Measurements from ENCODE around the gene CLDN34. TPM values are rescaled to one million over a fixed set of nuclear protein-coding genes. Genes with fewer than 3 reads are reported as not detected.

CLDN34 gene
- polyA plus RNA-seq, 1 of the 3 experiments (the other 2 are of a cell fraction): not detected

DNA sequence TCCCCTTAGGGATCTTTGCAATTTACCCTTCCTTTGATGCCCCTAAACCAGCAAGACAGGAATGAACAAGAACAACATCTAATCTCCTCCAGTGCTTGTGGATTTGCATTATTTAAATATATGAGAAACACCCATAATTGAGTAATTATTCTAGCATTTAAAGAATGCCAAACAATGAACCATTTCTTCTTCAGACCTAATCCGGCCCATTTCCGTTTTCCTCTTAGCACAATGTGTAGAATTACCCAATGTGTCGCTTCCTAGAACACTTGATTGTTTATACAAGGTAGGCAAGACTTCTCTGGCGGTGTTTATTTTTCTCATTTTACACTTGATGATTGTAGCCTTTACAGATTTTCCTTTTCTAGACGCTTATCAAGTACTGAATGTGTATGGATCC lies 43.5 kb downstream of the CLDN34 start:
- DNase-seq: no peak
- ChIA-PET CTCF (interaction anchor here (0.8 kb wide), 1 partner anchor 13 kb away, joined by 3 read pairs; no protein-coding TSS in a partner anchor), POLR2A (no interaction called here)
- H3F3A ChIP-seq (replicated peaks; ENCODE audit: insufficient read depth): no peaks in the 10 kb centered on the region
- no peak overlapping the region for H3K27ac ChIP-seq (ENCODE audit: low read depth in 2 of 2, low read length in 1 of 2)
- WGBS (ENCODE audit: low lambda C conversion rate): 33% methylated on average over 5 of the region's 5 CpGs
- no peak overlapping the region for H3K4me3 ChIP-seq (ENCODE audit: low read depth in 2 of 2, low read length in 1 of 2)
- TF ChIP-seq TEAD4 (IDR thresholded peaks at IDR 0.05; ENCODE audit: borderline replicate concordance, insufficient read depth) (no peak), TCF12 (IDR thresholded peaks at IDR 0.05) (no peak), PBX3 (IDR thresholded peaks at IDR 0.05) (no peak), RXRA (IDR thresholded peaks at IDR 0.05; ENCODE audit: borderline replicate concordance, low read depth) (no peak), ZBTB33 (IDR thresholded peaks at IDR 0.05; ENCODE audit: borderline replicate concordance, low read depth) (no peak), EZH2phosphoT487 (IDR thresholded peaks at IDR 0.05; ENCODE audit: borderline replicate concordance, low read depth) (no peak), FOSL2 (IDR thresholded peaks at IDR 0.05; ENCODE audit: borderline replicate concordance, low read depth) (no peak), USF2 (IDR thresholded peaks at IDR 0.05; ENCODE audit: borderline replicate concordance, low read depth, low read length) (no peak), NFIC (IDR thresholded peaks at IDR 0.05; ENCODE audit: borderline replicate concordance) (no peak), MXI1 (IDR thresholded peaks at IDR 0.05; ENCODE audit: low read depth, low read length) (no peak), SIN3A (IDR thresholded peaks at IDR 0.05; ENCODE audit: borderline replicate concordance, low read depth, low read length) (no peak), RFX5 (IDR thresholded peaks at IDR 0.05; ENCODE audit: low read length) (no peak), FOXJ3 (CRISPR knock-in tag; IDR thresholded peaks at IDR 0.05) (no peak)
- TF ChIP-seq, protein P1, sequence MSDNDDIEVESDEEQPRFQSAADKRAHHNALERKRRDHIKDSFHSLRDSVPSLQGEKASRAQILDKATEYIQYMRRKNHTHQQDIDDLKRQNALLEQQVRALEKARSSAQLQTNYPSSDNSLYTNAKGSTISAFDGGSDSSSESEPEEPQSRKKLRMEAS (IDR thresholded peaks at IDR 0.05; ENCODE audit: low read depth): no peak
- TF ChIP-seq, protein P2, sequence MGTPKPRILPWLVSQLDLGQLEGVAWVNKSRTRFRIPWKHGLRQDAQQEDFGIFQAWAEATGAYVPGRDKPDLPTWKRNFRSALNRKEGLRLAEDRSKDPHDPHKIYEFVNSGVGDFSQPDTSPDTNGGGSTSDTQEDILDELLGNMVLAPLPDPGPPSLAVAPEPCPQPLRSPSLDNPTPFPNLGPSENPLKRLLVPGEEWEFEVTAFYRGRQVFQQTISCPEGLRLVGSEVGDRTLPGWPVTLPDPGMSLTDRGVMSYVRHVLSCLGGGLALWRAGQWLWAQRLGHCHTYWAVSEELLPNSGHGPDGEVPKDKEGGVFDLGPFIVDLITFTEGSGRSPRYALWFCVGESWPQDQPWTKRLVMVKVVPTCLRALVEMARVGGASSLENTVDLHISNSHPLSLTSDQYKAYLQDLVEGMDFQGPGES (IDR thresholded peaks at IDR 0.05; ENCODE audit: low read depth, low read length): no peak
- TF ChIP-seq, protein P3, sequence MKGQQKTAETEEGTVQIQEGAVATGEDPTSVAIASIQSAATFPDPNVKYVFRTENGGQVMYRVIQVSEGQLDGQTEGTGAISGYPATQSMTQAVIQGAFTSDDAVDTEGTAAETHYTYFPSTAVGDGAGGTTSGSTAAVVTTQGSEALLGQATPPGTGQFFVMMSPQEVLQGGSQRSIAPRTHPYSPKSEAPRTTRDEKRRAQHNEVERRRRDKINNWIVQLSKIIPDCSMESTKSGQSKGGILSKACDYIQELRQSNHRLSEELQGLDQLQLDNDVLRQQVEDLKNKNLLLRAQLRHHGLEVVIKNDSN (IDR thresholded peaks at IDR 0.05; ENCODE audit: borderline replicate concordance, low read depth): no peak
- H3K9me2 ChIP-seq: no peaks in the 10 kb centered on the region
- no peaks in the 10 kb centered on the region for H3K9me3 ChIP-seq
- H3K4me1 ChIP-seq (ENCODE audit: control insufficient read depth in 1 of 2, insufficient read depth in 2 of 2, low read depth in 1 of 2, low read length in 1 of 2): peaks cover 0 to 4% of the 10 kb centered on the region in 2 experiments; a peak in 1 of 4 replicates
- H2AFZ ChIP-seq (ENCODE audit: low read depth): no peak overlapping the region
- no peaks in the 10 kb centered on the region for H3K36me3 ChIP-seq (replicated peaks in 1 of 2; ENCODE audit: control insufficient read depth in 1 of 2, insufficient read depth in 2 of 2, low read length in 1 of 2)
- H3K79me2 ChIP-seq (ENCODE audit: insufficient read depth): no peaks in the 10 kb centered on the region
- no peak overlapping the region for H3K4me2 ChIP-seq
- no peaks in the 10 kb centered on the region for H4K20me1 ChIP-seq (ENCODE audit: insufficient read depth)
- no peaks in the 10 kb centered on the region for H3K27me3 ChIP-seq (ENCODE audit: insufficient read depth)
- H3K9ac ChIP-seq: no peak overlapping the region

Data from SK-N-SH (cell line).